Activated CD4-positive, alpha-beta T cell treated with anti-CD3 and anti-CD28 coated beads, Interleukin-2, Interleukin-6, amounts not matched to agents 100 ng/mL and 50 ng/mL, durations not matched to agents 16 hours and 8 hours (primary cell): ENCODE data around the gene SETD9.

Source experiments
- DNase-seq: peaks from one replicate; pipeline ENCODE4 v3.0.0-alpha.2; 2020

SETD9 gene

DNA sequence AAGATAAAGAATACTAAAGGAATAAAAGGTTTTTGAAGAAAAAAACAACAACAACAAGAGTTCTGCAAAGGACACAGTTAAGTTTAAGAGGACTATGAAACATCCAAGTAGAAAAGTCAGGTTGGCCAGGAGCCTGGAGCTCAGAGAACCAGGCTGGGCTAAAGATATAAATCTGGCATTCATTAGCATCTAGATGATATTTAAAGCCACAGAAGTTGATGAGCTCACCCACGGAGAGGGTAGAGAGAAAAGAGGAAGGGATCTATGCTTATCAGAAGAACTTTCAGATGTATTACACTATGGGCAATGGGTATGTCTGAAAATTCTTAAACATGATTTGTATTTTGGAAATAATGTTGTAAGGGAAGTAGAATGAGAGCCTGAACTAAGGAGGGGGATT is 32.6 kb downstream of the SETD9 start:
- DNase-seq, result no peak

DNA sequence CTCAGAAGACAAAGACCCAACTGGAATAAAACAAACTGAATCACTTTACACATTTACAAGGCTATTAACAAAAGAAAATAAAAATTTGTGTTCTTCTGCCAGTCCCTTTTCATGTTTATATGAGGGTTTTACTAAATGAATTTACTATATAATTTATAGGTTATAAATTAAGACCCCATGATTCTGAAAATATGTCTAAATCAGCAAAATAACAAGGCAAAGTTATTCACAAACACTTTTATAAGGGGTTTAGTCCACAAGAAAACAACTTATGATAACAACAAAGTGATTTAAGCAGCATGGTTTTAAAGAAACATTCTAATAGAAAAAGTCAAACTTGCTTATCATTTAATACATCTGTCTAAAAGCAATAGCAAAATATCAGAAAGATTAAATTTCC is 37.7 kb downstream of the SETD9 start:
- no peak for DNase-seq

DNA sequence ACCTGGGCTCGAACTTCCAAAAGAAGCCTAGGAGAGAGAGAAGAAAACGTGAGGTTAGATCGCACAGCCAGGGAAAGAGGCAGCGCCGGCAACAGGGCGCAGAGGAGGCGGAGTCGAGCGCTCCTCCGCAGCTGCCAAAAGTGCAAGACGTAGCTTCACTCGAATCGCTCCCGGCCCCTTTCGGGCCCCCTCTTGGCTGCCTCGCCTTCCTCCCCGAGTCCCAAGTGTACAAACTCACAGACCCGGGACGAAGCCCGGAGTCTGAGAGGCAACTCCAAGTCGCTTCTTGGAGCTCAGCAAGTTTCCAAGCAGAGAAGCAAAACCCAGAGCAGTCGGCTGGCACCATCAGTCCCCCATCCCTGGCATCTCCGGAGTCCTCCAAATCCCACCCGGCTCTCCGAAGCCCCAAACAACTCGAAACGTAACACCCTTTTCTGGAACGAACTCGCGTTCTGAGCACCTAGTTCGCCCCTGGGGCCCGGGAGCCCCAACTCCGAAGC is 41.3 kb downstream of the SETD9 start:
- DNase-seq, result peak; percentile 69

DNA sequence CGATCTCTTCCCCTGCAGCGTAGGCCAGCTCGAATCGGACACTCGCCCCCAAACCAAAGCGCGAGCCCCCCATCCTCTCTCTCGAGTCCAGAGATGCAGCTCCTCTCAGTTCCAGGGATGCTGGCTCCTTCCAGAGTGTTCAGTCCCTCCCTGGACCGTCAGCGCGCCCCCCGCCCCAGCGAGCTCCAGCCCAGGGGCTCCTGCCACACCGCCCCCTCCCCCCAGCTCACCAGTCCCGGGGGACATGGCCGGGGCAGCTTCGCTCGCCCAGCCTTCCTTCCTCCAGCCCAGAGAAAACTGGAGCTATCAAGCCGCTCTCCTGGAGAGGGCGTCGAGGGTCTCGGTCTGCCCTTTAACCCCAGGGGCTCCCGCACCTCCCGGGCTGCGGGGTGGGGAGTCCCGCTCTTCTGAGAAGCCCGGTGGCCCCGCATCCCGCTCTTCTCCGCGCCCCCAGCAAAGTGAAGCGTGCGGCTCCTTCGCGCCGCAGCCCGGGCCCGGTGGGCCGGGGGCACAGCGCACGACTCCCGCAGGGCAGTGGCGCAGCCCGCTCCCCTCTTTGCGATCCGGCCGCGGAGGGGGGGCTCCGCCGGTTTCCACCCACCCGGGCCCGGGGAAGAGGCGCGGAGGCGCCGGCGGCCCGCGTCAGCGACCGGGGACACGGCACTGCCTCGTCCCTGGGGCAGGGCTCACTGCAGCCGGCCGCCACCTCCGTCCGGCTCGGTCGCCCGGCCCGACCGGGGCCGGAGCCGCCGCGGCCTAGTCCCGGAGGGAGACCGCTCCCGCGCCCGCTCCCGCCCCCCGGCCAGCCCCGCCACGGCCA is 41.9 kb downstream of the SETD9 start:
- peak; percentile 27 for DNase-seq

DNA sequence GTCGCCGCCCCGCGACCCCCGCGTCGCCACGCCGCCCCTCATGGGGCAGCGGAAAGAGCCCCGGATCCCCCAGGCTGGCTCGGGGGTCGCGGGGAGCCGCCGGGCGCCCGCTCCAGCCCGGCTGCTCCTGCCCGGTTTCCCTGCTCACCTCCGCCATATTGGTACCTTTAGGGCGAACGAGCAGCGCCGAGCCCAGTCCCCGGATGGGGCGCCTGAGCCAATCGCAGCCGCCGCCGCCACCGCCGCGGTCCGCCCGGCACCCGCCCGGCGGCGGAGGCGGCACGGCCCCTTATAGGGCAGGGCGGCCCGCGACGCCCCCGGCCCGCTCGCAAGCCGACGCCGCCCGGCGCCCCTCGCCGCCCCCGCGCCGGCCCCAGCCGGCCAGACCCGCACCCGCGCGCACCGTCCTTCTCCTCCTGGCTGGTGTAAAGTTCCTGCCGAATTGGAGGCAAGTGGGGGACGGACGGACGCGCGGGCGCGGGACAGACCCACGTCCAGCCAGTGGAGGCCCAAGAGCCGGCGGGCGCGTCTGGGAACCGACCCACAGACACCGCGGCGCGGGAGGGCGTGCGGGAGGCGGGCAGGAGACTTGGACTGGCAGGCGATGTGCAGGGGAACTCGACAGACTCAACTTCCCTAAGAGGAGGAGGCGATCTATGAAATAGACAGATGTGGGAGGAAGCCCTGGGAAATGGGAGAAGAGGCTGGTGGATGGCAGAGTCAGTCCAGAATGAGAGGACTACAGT is 42.7 kb downstream of the SETD9 start, which contains the start of gene MIER3:
Gene MIER3, minus strand, starts transcription at position 178 of the 746 bp plus-strand sequence. Its CDS starts 21 bp downstream, at position 157.
- peak; percentile 89 for DNase-seq

DNA sequence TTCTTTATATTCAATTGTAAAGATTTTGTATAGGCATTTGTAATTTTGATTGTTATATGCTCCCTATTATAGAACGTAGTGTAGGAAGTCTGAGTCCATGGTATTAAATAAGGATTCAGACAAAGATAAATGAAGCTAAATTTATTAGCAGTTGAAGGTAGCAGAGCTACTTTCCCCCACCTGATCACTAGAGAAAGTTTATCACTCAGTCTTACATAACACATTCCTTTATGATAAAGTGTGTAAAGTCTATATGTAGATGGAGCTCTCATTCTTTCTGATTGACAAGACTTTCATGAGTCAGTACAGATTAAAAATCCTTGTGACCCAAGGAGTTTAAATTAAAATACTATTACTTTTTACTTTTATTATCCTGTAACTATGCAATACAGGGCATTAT is 44.9 kb downstream of the SETD9 start:
- no peak for DNase-seq

DNA sequence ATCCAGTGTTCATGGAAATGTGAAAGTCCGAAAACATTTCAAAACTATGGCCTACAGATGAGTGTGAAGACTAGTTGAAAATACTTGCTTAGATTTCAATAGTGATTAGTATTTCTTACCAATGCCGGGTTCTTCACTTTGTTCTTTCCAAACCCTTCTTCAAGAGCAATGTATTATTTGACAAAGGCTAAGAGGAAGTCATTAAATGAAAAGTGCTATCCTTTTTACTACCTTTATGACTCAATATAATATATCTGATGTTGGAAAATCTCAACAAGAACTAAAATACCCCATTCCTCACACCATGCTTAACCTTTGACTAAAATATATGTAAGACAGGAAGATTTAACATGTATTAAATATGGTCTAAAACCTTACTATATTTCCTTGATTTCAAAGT is 49.2 kb downstream of the SETD9 start:
- DNase-seq, result no peak

DNA sequence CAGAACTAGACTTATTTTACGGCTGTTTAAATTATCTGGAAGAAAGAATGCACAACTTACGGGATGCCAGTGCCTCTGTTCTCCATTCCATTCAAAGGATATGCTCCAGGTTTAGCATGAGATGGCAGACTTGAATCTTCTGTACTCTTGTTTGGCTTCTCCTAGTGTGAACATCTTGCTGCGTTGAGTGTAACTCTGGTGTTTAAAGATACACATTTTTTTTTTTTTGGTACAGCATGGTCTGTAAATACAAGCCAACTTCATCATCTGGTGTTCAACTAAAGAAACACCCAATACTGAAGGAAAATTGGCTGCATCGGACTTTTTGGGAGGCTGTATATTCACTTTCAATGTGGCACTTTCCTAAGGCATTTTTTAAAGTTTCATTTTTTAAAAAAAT is 49.9 kb downstream of the SETD9 start:
- no peak for DNase-seq

DNA sequence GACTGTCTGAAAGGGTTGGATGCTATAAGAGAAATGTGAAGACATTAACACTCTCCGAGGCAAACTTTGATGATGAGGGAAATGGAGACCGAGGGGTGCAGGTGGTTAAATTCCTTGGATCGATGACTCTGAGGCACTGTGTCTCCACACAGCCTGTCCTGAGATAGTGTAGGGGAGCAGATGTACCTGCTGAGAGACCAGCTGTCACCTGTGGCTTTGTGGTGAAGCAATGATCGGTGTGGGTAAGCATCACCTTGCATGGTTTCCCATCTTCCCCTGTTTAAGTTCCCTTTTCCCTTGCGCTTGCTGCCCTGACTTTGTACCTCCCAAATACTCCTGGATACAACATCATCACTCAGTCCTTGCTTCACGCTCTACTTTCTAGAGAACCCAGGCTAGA is 52.4 kb downstream of the SETD9 start:
- DNase-seq, result no peak

DNA sequence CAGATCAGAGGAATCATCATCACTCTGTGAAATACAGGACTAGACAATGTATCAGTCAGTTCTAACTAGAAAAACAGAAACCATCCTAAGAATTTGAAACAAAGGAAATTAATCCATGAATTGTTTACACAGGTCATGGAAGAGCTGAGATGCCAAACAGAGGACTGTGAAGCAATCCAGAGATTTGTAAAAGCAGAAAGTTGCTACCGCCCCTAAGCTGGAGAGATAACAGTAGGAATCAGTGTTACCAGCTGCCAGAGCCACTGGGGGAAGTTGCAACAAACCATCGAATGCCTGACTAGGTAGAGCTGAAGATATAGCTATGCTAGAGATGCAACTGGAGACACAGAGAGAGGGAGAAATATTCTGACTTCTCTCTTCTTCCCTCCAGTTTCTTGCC is 52.9 kb downstream of the SETD9 start:
- no peak for DNase-seq

DNA sequence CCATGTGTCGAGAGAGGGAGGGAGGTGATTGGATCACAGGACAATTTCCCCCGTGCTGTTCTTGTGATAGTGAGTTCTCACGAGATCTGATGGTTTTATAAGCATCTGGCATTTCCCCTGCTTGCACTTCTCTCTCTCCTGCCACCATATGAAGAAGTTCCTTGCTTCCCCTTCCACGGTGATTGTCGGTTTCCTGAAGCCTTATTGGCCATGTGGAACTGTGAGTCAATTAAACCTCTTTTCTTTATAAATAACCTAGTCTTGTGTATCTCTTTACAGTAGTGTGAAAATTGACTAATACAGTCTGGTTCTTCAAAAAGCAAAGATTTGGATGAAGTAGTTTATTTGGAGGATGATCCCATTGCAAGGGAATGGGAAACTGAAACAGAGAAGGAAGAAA is 53.9 kb downstream of the SETD9 start:
- no peak for DNase-seq

DNA sequence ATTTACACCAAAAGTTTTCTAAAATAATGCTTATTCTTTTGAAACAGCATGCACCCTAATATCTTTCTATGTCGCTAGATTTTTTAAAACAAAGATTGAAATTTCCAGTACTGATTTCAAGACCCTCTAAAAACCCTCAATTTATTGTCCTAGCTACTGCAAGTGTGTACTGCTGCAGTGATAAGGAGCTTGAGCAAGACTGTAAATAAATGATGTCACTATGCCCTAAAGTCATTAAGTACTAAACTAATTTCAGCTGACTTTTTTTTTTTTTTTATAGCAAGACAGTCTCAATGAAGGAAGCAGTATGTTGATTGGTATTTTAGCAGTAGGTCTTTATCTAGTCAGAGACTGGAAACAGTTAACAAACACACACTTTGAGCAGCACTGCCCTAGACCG is 54.8 kb downstream of the SETD9 start:
- no peak for DNase-seq
